RWPE1 (cell line): ENCODE data around the gene TACO1.
A peak's percentile ranks its signal among the peaks of the same experiment; 100 is the strongest.

Source experiments
- CTCF ChIA-PET: fragments of 350-600 bp; sonication (Branson Sonifier 250); formaldehyde crosslinking; extraction: SDS; loops from one replicate; lab custom pipeline; 2021; lab: Yijun Ruan, JAX
- POLR2A ChIA-PET: fragments of 400-600 bp; formaldehyde crosslinking; extraction: SDS; loops from one replicate; lab custom pipeline; 2020; ENCODE audit warnings: antibody characterized with exemption; ENCODE audit not compliant: low non-redundant PET; lab: Yijun Ruan, JAX
- DNase-seq: peaks from one replicate; pipeline ENCODE4 v3.0.0; 2012; ENCODE audit warnings: low spot score
- H3K27ac ChIP-seq: fragments of 450-650 bp; 2 replicates; pipeline ENCODE4 v1.5.1; 2017
- CTCF ChIP-seq: fragments of 450-650 bp; conservative IDR thresholded peaks from 2 replicates; pipeline ENCODE4 v1.5.1; 2017; ENCODE audit warnings: low read depth, mild to moderate bottlenecking

The TACO1 gene

GRCh38 chr17:63610854-63611253 is 10.2 kb downstream of the TACO1 start:
- 0 out of 2 replicates have a peak overlapping the region, but pooled peaks have one; percentile 17 for H3K27ac ChIP-seq
- POLR2A ChIA-PET: no interaction called here
- no peak for TF ChIP-seq CTCF
- no peak for DNase-seq
- CTCF ChIA-PET: interaction anchor here (0.5 to 2.2 kb wide), 4 partner anchors 10 to 184 kb away, joined by 3 to 18 read pairs (median 3); partner anchors contain the start of gene CYB561

- H3K27ac ChIP-seq: 0 out of 2 replicates have a peak overlapping the region, but pooled peaks have one; percentile 17
- no peak for TF ChIP-seq CTCF
- no peak for DNase-seq
- CTCF ChIA-PET: interaction anchor here (0.6 to 2.2 kb wide), 10 partner anchors 7 to 185 kb away, joined by 3 to 18 read pairs (median 4); partner anchors contain the start of genes CYB561 and TACO1
- POLR2A ChIA-PET: no interaction called here
Measured at GRCh38 chr17:63611354-63611753, 10.7 kb downstream of the TACO1 start.

- TF ChIP-seq CTCF: no peak
- POLR2A ChIA-PET: no interaction called here
- DNase-seq: no peak
- H3K27ac ChIP-seq: no peak overlapping the region
- CTCF ChIA-PET: no interaction called here
Measured at GRCh38 chr17:63613663-63614062, 13.0 kb downstream of the TACO1 start.

- peak overlapping the region; percentile 94 for H3K27ac ChIP-seq
- POLR2A ChIA-PET: no interaction called here
- CTCF ChIA-PET: interaction anchor here (0.6 to 1.0 kb wide), 3 partner anchors 9 to 69 kb away, joined by 3 read pairs; no protein-coding TSS in a partner anchor
- no peak for TF ChIP-seq CTCF
- DNase-seq: peak; percentile 49
Measured at GRCh38 chr17:63621229-63621683, 20.6 kb downstream of the TACO1 start.

GRCh38 chr17:63621684-63622573 is 21.2 kb downstream of the TACO1 start, which contains the start of gene MAP3K3:
Gene MAP3K3 (plus strand): TSS chr17:63622417. CDS start chr17:63622760, 343 bp downstream.
- peak within 1 kb of the TSS; percentile 94 for H3K27ac ChIP-seq
- no peak for TF ChIP-seq CTCF
- ChIA-PET CTCF (interaction anchor here (0.6 to 1.0 kb wide), 4 partner anchors 9 to 152 kb away, joined by 3 read pairs; partner anchors contain the start of gene CCDC47), POLR2A (interaction anchor here (0.5 to 0.6 kb wide), 4 partner anchors 16 to 1157 kb away, joined by 3 to 7 read pairs (median 4); no protein-coding TSS in a partner anchor)
- DNase-seq: peak; percentile 100
